ENCODE results near the gene SLC4A3. TPM values are rescaled to one million over a fixed set of nuclear protein-coding genes. Genes with fewer than 3 reads are reported as not detected.

Gene SLC4A3
- total RNA-seq, 3 donors from 2014 or later: 0.29 to 3.4 (median 0.34) TPM

DNA sequence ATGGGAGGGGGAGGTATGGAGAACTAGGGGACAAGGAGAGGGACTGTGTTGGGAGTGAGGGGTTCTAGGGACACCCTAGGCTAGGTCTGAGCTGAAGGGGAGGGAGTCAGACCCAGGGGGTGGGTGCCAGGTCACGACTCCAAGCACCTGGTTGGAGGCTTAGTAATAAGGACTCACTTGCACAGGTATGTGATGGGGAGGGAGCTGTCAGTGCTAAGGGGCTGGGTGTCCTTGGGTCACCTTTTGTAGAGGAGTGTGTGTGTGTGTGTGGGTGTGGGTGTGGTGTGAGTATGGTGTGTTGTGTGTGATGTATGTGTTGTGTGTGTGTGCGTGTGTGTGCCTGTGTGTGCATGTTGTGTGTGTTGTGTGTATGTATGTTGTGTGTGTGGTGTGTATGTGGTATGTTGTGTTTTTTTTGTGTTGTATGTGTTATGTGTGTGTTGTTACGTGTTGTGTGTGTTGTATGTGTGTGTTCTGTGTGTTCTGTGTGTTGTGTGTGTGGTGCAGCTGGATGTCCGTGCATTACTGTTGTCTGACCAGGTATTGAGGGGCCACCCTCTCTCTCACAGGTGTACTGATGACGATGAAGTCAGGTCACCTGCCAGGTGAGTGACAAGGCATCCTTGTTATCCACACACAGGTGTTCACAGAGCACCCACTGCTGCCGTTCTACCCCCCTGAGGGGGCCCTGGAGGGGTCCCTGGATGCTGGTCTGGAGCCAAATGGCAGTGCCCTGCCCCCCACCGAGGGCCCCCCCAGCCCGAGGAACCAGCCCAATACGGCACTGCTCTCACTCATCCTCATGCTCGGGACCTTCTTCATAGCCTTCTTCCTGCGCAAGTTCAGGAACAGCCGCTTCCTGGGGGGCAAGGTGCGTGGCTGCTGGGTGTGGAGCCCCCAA, 9.8 kb downstream of the SLC4A3 start:
- H3K36me3 ChIP-seq (ENCODE audit: low read depth): no peaks in the 10 kb centered on the region
- DNase-seq (no peak), ATAC-seq (no peak)
- intact Hi-C loops (cut with DNase I, micrococcal nuclease): no loop called here
- no peak overlapping the region for H3K4me3 ChIP-seq
- TF ChIP-seq CTCF (IDR thresholded peaks at IDR 0.05): no peak
- H3K9me3 ChIP-seq: no peaks in the 10 kb centered on the region
- H3K4me1 ChIP-seq (ENCODE audit: low read depth): no peaks in the 10 kb centered on the region

GRCh38 chr2:219637842-219638185, 10.4 kb downstream of the SLC4A3 start:
- no peak for DNase-seq
- Histone ChIP-seq H3K9me3 (no peaks in the 10 kb centered on the region), H3K36me3 (ENCODE audit: low read depth) (no peaks in the 10 kb centered on the region), H3K4me3 (no peak overlapping the region), H3K4me1 (ENCODE audit: low read depth) (peaks cover 3% of the 10 kb centered on the region)
- no peak for ATAC-seq
- intact Hi-C loops (cut with DNase I, micrococcal nuclease): no loop called here
- no peak for TF ChIP-seq CTCF (IDR thresholded peaks at IDR 0.05)

DNA sequence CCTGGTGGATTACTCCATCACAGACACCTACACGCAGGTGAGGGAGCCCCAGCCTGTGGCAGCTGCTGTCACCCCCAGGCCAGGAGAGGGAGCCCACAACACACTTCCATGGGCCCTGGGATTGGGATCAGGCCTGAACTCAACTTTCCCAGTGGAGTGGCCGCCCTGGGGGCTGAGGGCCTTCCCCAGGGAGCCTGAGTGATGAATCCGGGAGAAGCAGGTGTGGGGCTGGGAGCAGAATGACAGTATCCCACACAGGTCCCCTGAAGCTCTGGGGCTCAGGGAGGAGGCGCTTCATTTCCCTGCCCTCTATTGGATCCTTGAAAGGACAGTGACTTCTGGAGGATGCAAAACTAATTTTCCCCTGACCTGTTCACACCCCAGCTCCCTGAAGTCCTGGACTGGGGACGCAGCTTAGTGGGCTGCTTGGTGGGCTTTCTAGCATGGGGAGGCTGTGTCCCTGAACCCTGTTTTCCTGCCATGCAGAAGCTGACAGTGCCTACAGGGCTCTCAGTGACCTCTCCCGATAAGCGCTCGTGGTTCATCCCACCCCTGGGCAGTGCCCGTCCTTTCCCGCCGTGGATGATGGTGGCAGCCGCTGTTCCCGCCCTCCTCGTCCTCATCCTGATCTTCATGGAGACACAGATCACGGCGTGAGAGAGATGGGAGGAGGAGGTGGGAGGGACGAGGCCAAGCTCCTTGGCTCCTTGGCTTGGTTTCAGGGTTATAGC, 11.0 kb downstream of the SLC4A3 start:
- no peak for DNase-seq
- TF ChIP-seq CTCF (IDR thresholded peaks at IDR 0.05): no peak

GRCh38 chr2:219638948-219639755, 11.7 kb downstream of the SLC4A3 start:
- intact Hi-C loops (cut with DNase I, micrococcal nuclease): no loop called here
- Histone ChIP-seq H3K4me1 (ENCODE audit: low read depth) (peaks cover 3% of the 10 kb centered on the region), H3K4me3 (no peak overlapping the region), H3K36me3 (ENCODE audit: low read depth) (no peaks in the 10 kb centered on the region), H3K9me3 (no peaks in the 10 kb centered on the region)
- DNase-seq (no peak), ATAC-seq (no peak)
- no peak for TF ChIP-seq CTCF (IDR thresholded peaks at IDR 0.05)

More for the DNA sequence above, 11.0 kb downstream of the SLC4A3 start:
- Histone ChIP-seq H3K4me1 (ENCODE audit: low read depth) (peaks cover 3% of the 10 kb centered on the region), H3K36me3 (ENCODE audit: low read depth) (no peaks in the 10 kb centered on the region), H3K4me3 (no peak overlapping the region), H3K9me3 (no peaks in the 10 kb centered on the region)
- ATAC-seq: no peak
- intact Hi-C loops (cut with DNase I, micrococcal nuclease): no loop called here

DNA sequence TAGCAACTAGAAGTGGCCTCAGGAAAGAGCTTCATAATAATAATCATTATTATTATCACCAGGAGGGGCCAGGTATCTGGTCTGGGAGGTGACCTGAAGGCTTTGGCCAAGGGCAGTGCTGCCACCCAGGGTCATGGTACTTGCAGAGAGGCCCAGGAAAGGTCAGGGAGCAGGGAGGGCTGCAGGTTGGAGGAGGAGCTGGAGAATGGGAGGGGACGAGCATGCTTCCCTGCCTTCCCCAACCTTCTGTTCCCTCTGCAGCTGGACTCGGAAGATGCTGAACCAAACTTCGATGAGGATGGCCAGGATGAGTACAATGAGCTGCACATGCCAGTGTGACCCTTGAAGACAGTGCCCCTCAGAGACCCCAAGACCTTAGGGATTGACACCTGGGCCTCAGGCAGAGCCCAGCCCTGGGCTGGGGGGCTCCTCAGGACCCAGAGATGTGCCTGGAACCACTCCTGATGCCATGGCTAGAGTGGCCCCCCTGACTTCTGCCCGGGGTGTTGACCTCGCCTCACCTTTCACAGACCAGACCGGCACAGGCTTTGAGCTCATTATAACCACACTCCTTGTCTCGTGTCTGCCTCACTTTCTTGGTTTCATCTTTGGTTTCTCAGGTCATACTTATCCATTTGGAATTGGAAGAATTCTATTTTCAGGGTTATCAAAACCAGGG, 14.1 kb downstream of the SLC4A3 start:
- peaks cover 3% of the 10 kb centered on the region for H3K4me1 ChIP-seq (ENCODE audit: low read depth)
- intact Hi-C loops (cut with DNase I, micrococcal nuclease): no loop called here
- ATAC-seq: no peak
- no peaks in the 10 kb centered on the region for H3K9me3 ChIP-seq
- no peak overlapping the region for H3K4me3 ChIP-seq
- TF ChIP-seq CTCF (IDR thresholded peaks at IDR 0.05): no peak
- DNase-seq: no peak
- H3K36me3 ChIP-seq (ENCODE audit: low read depth): no peaks in the 10 kb centered on the region

Measured in mucosa of descending colon (tissue), 3 donors.